OCI-LY3 (cell line): ENCODE measurements around the gene TPMT.

Experiments
- CTCF ChIP-seq: fragments of 200-600, 300-600 bp; sonication (generic); IDR thresholded peaks from 2 replicates; pipeline ENCODE4 v1.5.1; 2014; ENCODE audit warnings: antibody characterized with exemption, low read length, low read depth
- EZH2phosphoT487 ChIP-seq: fragments of 200-600 bp; shearing (Covaris generic); IDR thresholded peaks from 2 replicates; pipeline ENCODE4 v1.6.1; 2018; ENCODE audit warnings: antibody characterized with exemption, mixed run types, low read depth

- TF ChIP-seq CTCF (no peak), EZH2phosphoT487 (no peak)
Measured at GRCh38 chr6:18117136-18117535, 37.7 kb downstream of the TPMT start.
